Epithelial cell of proximal tubule (primary cell): ENCODE data around the gene ZKSCAN3. TPM values are rescaled to one million over a fixed set of nuclear protein-coding genes. Genes with fewer than 3 reads are reported as not detected.

ENCODE experiments used
- DNase-seq: peaks from one replicate; pipeline ENCODE4 v3.0.0-alpha.2; 2011; ENCODE audit warnings: low read depth
- H3K4me3 ChIP-seq: 2 replicates; pipeline ENCODE4 v1.5.1; 2011; ENCODE audit warnings: low read depth, mild to moderate bottlenecking, low read length
- CTCF ChIP-seq: conservative IDR thresholded peaks from 2 replicates; pipeline ENCODE4 v1.5.1; 2012; ENCODE audit warnings: low read depth, mild to moderate bottlenecking, low read length
- total RNA-seq: library from RNA; depleted of rRNA; stranded (reverse); fragments of >200 nt; gene quantifications from 2 replicates; pipeline ENCODE4 v1.2.3, GENCODE V29; 2015

The ZKSCAN3 gene
- total RNA-seq, 1 donor from 2014 or later = 3.6 TPM

- no peak overlapping the region for H3K4me3 ChIP-seq
- DNase-seq = no peak
- TF ChIP-seq CTCF = no peak
Observed at GRCh38 chr6:28322661-28323060, 27.1 kb upstream of the ZKSCAN3 start.

- no peak for TF ChIP-seq CTCF
- DNase-seq = no peak
- H3K4me3 ChIP-seq = no peak overlapping the region
Observed at GRCh38 chr6:28323813-28324424, 25.8 kb upstream of the ZKSCAN3 start.

GRCh38 chr6:28326371-28326948 lies 23.3 kb upstream of the ZKSCAN3 start:
- DNase-seq = no peak
- no peak for TF ChIP-seq CTCF
- no peak overlapping the region for H3K4me3 ChIP-seq

GRCh38 chr6:28330041-28330440 lies 19.7 kb upstream of the ZKSCAN3 start:
- no peak for DNase-seq
- TF ChIP-seq CTCF = no peak

GRCh38 chr6:28333047-28333446 lies 16.7 kb upstream of the ZKSCAN3 start:
- H3K4me3 ChIP-seq = no peak overlapping the region
- DNase-seq = no peak
- no peak for TF ChIP-seq CTCF

More at GRCh38 chr6:28330041-28330440, 19.7 kb upstream of the ZKSCAN3 start:
- H3K4me3 ChIP-seq = no peak overlapping the region

- DNase-seq = no peak
- no peak for TF ChIP-seq CTCF
- no peak overlapping the region for H3K4me3 ChIP-seq
Observed at GRCh38 chr6:28333599-28334018, 16.1 kb upstream of the ZKSCAN3 start.
